GM13977 (cell line): ENCODE data around the gene TMEM116.
A peak's percentile ranks its signal among the peaks of the same experiment; 100 is the strongest.

Source experiments
- DNase-seq: peaks from one replicate; pipeline ENCODE4 v3.0.0; 2012; ENCODE audit warnings: low spot score
- CTCF ChIP-seq: IDR thresholded peaks from 2 replicates; pipeline ENCODE4 v1.5.1; 2012; ENCODE audit warnings: mild to moderate bottlenecking, control low read depth; ENCODE audit not compliant: insufficient read depth; ENCODE audit errors: extremely low read depth, missing control alignments
- in situ Hi-C: fragments of 300-500 bp; cut with MboI; formaldehyde crosslinking; loops from one replicate; pipeline ENCODE4 v1.12.0; 2022; ENCODE audit warnings: low sequenced_read_pairs, low pct_unique_long_range_greater_than_20kb, mixed read lengths, inconsistent platforms; ENCODE audit not compliant: unreplicated experiment

Gene TMEM116

DNA sequence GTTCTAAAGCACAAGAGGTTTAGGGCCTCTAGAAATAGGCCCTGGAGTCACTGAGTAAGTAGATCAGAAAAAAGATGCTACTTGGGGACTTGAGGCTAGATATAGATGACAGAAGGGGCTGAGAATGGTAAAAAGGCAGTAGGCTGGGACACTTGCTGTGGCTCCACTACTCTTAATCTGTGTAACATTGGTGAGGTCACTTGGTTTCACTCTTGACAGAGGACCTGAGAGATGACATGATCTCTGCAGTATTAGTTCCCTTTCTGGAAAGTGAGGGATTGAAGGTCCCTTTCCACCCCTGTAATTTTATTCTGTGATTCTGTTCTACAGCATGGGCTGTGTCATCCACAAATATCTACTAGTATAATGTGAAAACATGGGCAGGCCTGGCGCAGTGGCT, 131.2 kb downstream of the TMEM116 start:
- DNase-seq: peak; percentile 60
- in situ Hi-C loops: no loop called here
- no peak for TF ChIP-seq CTCF
